CD8-positive, alpha-beta memory T cell (primary cell): Measurements from ENCODE around the gene SPAG4. TPM values are rescaled to one million over a fixed set of nuclear protein-coding genes. Genes with fewer than 3 reads are reported as not detected.

Experiments
- CTCF ChIA-PET: fragments of 350-600 bp; sonication (Branson Sonifier 250); formaldehyde crosslinking; loops from one replicate; lab custom pipeline; 2021; ENCODE audit warnings: antibody characterized with exemption; lab: Charles Lee
- POLR2A ChIA-PET: fragments of 350-600 bp; sonication (Branson Sonifier 250); formaldehyde crosslinking; loops from one replicate; lab custom pipeline; 2021; ENCODE audit warnings: antibody characterized with exemption; lab: Charles Lee
- DNase-seq, 5 donors: peaks; one replicate each; pipeline versions ENCODE4 v3.0.0 to v3.0.0-alpha.2; 2020 to 2022; ENCODE audit warnings: mixed read lengths in 1 of 5
- H3K27ac ChIP-seq: one replicate; pipeline ENCODE4 v1.7.0; 2013; ENCODE audit warnings: low read depth, mild to moderate bottlenecking, low read length, moderate library complexity
- H3K27me3 ChIP-seq: 2 replicates; pipeline ENCODE4 v1.7.0; 2013; ENCODE audit warnings: low read length, mild to moderate bottlenecking; ENCODE audit not compliant: insufficient read depth, poor library complexity, severe bottlenecking
- H3K36me3 ChIP-seq: 2 replicates; pipeline ENCODE4 v1.7.0; 2013; ENCODE audit warnings: mild to moderate bottlenecking, low read length, moderate library complexity; ENCODE audit not compliant: insufficient read depth
- H3K4me1 ChIP-seq: 2 replicates; pipeline ENCODE4 v1.7.0; 2013; ENCODE audit warnings: mild to moderate bottlenecking, low read length, moderate library complexity; ENCODE audit not compliant: insufficient read depth
- H3K4me3 ChIP-seq: 2 replicates; pipeline ENCODE4 v1.7.0; 2013; ENCODE audit warnings: mild to moderate bottlenecking, low read length
- H3K9me3 ChIP-seq: 2 replicates; pipeline ENCODE4 v1.7.0; 2013; ENCODE audit warnings: mild to moderate bottlenecking, low read length
- H3K27ac Mint-ChIP-seq, 8 donors: one replicate each; pipeline ENCODE4 v1.8.0; 2020 to 2021; ENCODE audit warnings: mixed read lengths in 8 of 8, mild to moderate bottlenecking in 6 of 8, inconsistent platforms in 3 of 8, moderate library complexity in 3 of 8
- H3K27me3 Mint-ChIP-seq, 2 donors: one replicate each; pipeline ENCODE4 v1.8.0; 2020 to 2021; ENCODE audit warnings: mixed read lengths in 2 of 2, mild to moderate bottlenecking in 1 of 2, moderate library complexity in 1 of 2
- H3K36me3 Mint-ChIP-seq, 3 donors: one replicate each; pipeline ENCODE4 v1.8.0; 2020 to 2021; ENCODE audit warnings: mixed read lengths in 3 of 3, inconsistent platforms in 1 of 3, mild to moderate bottlenecking in 1 of 3
- H3K4me1 Mint-ChIP-seq, 3 donors: one replicate each; pipeline ENCODE4 v1.8.0; 2020 to 2021; ENCODE audit warnings: mixed read lengths in 3 of 3, inconsistent platforms in 1 of 3, mild to moderate bottlenecking in 1 of 3
- H3K4me3 Mint-ChIP-seq, 7 donors: one replicate each; pipeline ENCODE4 v1.8.0; 2020 to 2021; ENCODE audit warnings: mixed read lengths in 7 of 7, mild to moderate bottlenecking in 6 of 7, moderate library complexity in 4 of 7, inconsistent platforms in 2 of 7
- H3K9me3 Mint-ChIP-seq, 5 donors: one replicate each; pipeline ENCODE4 v1.8.0; 2020 to 2022; ENCODE audit warnings: mixed read lengths in 5 of 5, mild to moderate bottlenecking in 3 of 5, moderate library complexity in 2 of 5, inconsistent platforms in 1 of 5
- polyA plus RNA-seq: library from polyadenylated mRNA; unstranded; fragments of 300-500 nt; fragmentation: Illumina TruSeq; gene quantifications from one replicate; pipeline ENCODE4 v1.2.3, GENCODE V29; 2021
- total RNA-seq, 2 experiments: library from RNA; stranded (reverse); gene quantifications; one replicate each; pipeline ENCODE4 v1.2.3, GENCODE V29; 2021

The SPAG4 gene
- total and polyA plus RNA-seq, 3 experiments from 2014 or later, result 1.1 to 2.1 (median 2.1) TPM

GRCh38 chr20:35579196-35579595, 36.4 kb upstream of the SPAG4 start:
- Mint-ChIP-seq H3K4me3 (no peak overlapping the region), H3K36me3 (peaks cover 0 to 7% (median 0%) of the 10 kb centered on the region in 3 donors), H3K4me1 (no peaks in the 10 kb centered on the region), H3K9me3 (peaks cover 6 to 15% (median 9%) of the 10 kb centered on the region in 5 donors), H3K27me3 (peaks cover 6 to 8% of the 10 kb centered on the region in 2 donors), H3K27ac (no peak overlapping the region)
- H3K9me3 ChIP-seq, result no peaks in the 10 kb centered on the region
- H3K4me3 ChIP-seq, result no peak overlapping the region
- H3K4me1 ChIP-seq, result no peaks in the 10 kb centered on the region
- CTCF ChIA-PET, result no interaction called here
- H3K36me3 ChIP-seq, result no peaks in the 10 kb centered on the region
- no peaks in the 10 kb centered on the region for H3K27me3 ChIP-seq
- DNase-seq, result no peak
- no peak overlapping the region for H3K27ac ChIP-seq
- POLR2A ChIA-PET, result no interaction called here

GRCh38 chr20:35582131-35582530, 33.5 kb upstream of the SPAG4 start:
- Histone ChIP-seq H3K4me3 (no peak overlapping the region), H3K27ac (no peak overlapping the region), H3K27me3 (no peaks in the 10 kb centered on the region), H3K36me3 (no peaks in the 10 kb centered on the region), H3K4me1 (no peaks in the 10 kb centered on the region), H3K9me3 (no peaks in the 10 kb centered on the region)
- Mint-ChIP-seq H3K4me1 (no peaks in the 10 kb centered on the region), H3K4me3 (no peak overlapping the region), H3K9me3 (peaks cover 6 to 13% (median 7%) of the 10 kb centered on the region in 5 donors), H3K36me3 (peaks cover 0 to 7% (median 0%) of the 10 kb centered on the region in 3 donors), H3K27ac (no peak overlapping the region), H3K27me3 (peaks cover 6 to 8% of the 10 kb centered on the region in 2 donors)
- ChIA-PET POLR2A (no interaction called here), CTCF (no interaction called here)
- DNase-seq, result no peak

- H3K27ac Mint-ChIP-seq, result no peak overlapping the region
- Histone ChIP-seq H3K36me3 (no peaks in the 10 kb centered on the region), H3K4me1 (no peaks in the 10 kb centered on the region), H3K27me3 (no peaks in the 10 kb centered on the region), H3K4me3 (no peak overlapping the region), H3K27ac (no peak overlapping the region), H3K9me3 (no peaks in the 10 kb centered on the region)
- peaks cover 6 to 8% of the 10 kb centered on the region in 2 donors for H3K27me3 Mint-ChIP-seq
- ChIA-PET POLR2A (no interaction called here), CTCF (interaction anchor here (1.2 kb wide), 1 partner anchor 18 kb away, joined by 3 read pairs; no protein-coding TSS in a partner anchor)
- H3K36me3 Mint-ChIP-seq, result peaks cover 0 to 7% (median 0%) of the 10 kb centered on the region in 3 donors
- H3K4me1 Mint-ChIP-seq, result no peaks in the 10 kb centered on the region
- peaks cover 6 to 13% (median 7%) of the 10 kb centered on the region in 5 donors for H3K9me3 Mint-ChIP-seq
- DNase-seq, result no peak
- no peak overlapping the region for H3K4me3 Mint-ChIP-seq
Measured at GRCh38 chr20:35582741-35583404, 32.8 kb upstream of the SPAG4 start.

GRCh38 chr20:35583636-35584560, 31.7 kb upstream of the SPAG4 start:
- Mint-ChIP-seq H3K27ac (no peak overlapping the region), H3K9me3 (peaks cover 6 to 13% (median 7%) of the 10 kb centered on the region in 5 donors), H3K36me3 (peaks cover 0 to 7% (median 0%) of the 10 kb centered on the region in 3 donors), H3K4me3 (no peak overlapping the region), H3K4me1 (no peaks in the 10 kb centered on the region), H3K27me3 (peaks cover 3 to 7% of the 10 kb centered on the region in 2 donors)
- Histone ChIP-seq H3K27ac (no peak overlapping the region), H3K9me3 (no peaks in the 10 kb centered on the region), H3K4me1 (no peaks in the 10 kb centered on the region), H3K36me3 (no peaks in the 10 kb centered on the region), H3K4me3 (no peak overlapping the region), H3K27me3 (no peaks in the 10 kb centered on the region)
- ChIA-PET POLR2A (interaction anchor here (0.7 kb wide), 1 partner anchor 207 kb away, joined by 3 read pairs; no protein-coding TSS in a partner anchor), CTCF (interaction anchor here (1.2 kb wide), 1 partner anchor 17 kb away, joined by 3 read pairs; no protein-coding TSS in a partner anchor)
- DNase-seq, result no peak

GRCh38 chr20:35586751-35587425, 28.7 kb upstream of the SPAG4 start:
- no peak overlapping the region for H3K27ac Mint-ChIP-seq
- peaks cover 3 to 4% of the 10 kb centered on the region in 2 donors for H3K27me3 Mint-ChIP-seq
- no peak overlapping the region for H3K27ac ChIP-seq
- no peak overlapping the region for H3K4me3 Mint-ChIP-seq
- H3K36me3 Mint-ChIP-seq, result no peaks in the 10 kb centered on the region
- H3K4me3 ChIP-seq, result no peak overlapping the region
- H3K4me1 Mint-ChIP-seq, result no peaks in the 10 kb centered on the region
- H3K9me3 Mint-ChIP-seq, result peaks cover 0 to 7% (median 2%) of the 10 kb centered on the region in 5 donors
- H3K27me3 ChIP-seq, result no peaks in the 10 kb centered on the region
- no peaks in the 10 kb centered on the region for H3K36me3 ChIP-seq
- ChIA-PET CTCF (no interaction called here), POLR2A (no interaction called here)
- no peak for DNase-seq
- no peaks in the 10 kb centered on the region for H3K4me1 ChIP-seq
- no peaks in the 10 kb centered on the region for H3K9me3 ChIP-seq

- POLR2A ChIA-PET, result no interaction called here
- Mint-ChIP-seq H3K27ac (no peak overlapping the region), H3K27me3 (peaks cover 3% of the 10 kb centered on the region in 2 donors), H3K36me3 (no peaks in the 10 kb centered on the region), H3K4me1 (no peaks in the 10 kb centered on the region), H3K4me3 (no peak overlapping the region), H3K9me3 (peaks cover 0 to 1% (median under 1%) of the 10 kb centered on the region in 5 donors)
- Histone ChIP-seq H3K4me3 (no peak overlapping the region), H3K9me3 (no peaks in the 10 kb centered on the region), H3K27me3 (no peaks in the 10 kb centered on the region), H3K27ac (no peak overlapping the region), H3K36me3 (no peaks in the 10 kb centered on the region), H3K4me1 (no peaks in the 10 kb centered on the region)
- DNase-seq, result no peak
- CTCF ChIA-PET, result no interaction called here
Measured at GRCh38 chr20:35587436-35587835, 28.2 kb upstream of the SPAG4 start.

GRCh38 chr20:35588397-35588796, 27.2 kb upstream of the SPAG4 start:
- H3K27ac Mint-ChIP-seq, result no peak overlapping the region
- POLR2A ChIA-PET, result no interaction called here
- no peaks in the 10 kb centered on the region for H3K36me3 Mint-ChIP-seq
- Histone ChIP-seq H3K36me3 (no peaks in the 10 kb centered on the region), H3K27me3 (no peaks in the 10 kb centered on the region), H3K4me3 (no peak overlapping the region), H3K4me1 (no peaks in the 10 kb centered on the region), H3K9me3 (no peaks in the 10 kb centered on the region), H3K27ac (no peak overlapping the region)
- CTCF ChIA-PET, result no interaction called here
- H3K9me3 Mint-ChIP-seq, result no peaks in the 10 kb centered on the region
- peaks cover 0 to 3% of the 10 kb centered on the region in 2 donors for H3K27me3 Mint-ChIP-seq
- DNase-seq, result no peak
- H3K4me1 Mint-ChIP-seq, result no peaks in the 10 kb centered on the region
- no peak overlapping the region for H3K4me3 Mint-ChIP-seq
